ENCODE measurements around the gene FASTKD3.

- TF ChIP-seq CTCF (IDR thresholded peaks at IDR 0.05) (no peak), POLR2A (IDR thresholded peaks at IDR 0.05) (no peak)
Measured at GRCh38 chr5:7888901-7889300, 20.1 kb upstream of the FASTKD3 start.

Measured in esophagus squamous epithelium (tissue), 4 donors.